Astrocyte (in vitro differentiated cells and primary cell): ENCODE data around the gene IER2.

Source experiments
- EZH2 ChIP-seq: IDR thresholded peaks from 2 replicates; pipeline ENCODE4 v1.6.1; 2012; ENCODE audit warnings: mild to moderate bottlenecking, low read length, inconsistent platforms; ENCODE audit not compliant: insufficient read depth
- TF ChIP-seq, protein P1 (sequence below): IDR thresholded peaks from 2 replicates; pipeline ENCODE4 v1.5.1; 2011; ENCODE audit warnings: low read depth, mild to moderate bottlenecking, inconsistent platforms, low read length, moderate library complexity; ENCODE audit not compliant: insufficient read depth

DNA sequence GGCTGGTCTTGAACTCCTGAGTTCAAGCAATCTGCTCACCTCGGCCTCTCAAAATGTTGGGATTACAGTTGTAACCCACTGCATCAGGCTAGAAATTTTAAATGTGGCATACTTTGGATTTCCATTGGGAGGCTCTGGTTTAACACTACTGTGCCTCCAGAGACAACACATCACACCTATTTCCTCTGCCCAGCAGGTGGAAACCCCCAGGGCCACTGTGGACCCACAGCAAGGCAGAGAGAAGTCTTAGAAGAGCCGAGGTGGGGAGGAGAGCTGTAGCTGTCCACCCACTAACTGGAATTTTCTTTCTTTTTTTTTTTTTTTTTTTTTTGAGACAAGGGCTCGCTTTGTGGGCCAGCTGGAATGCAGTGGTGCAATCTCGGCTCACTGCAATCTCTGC is 39.4 kb downstream of the IER2 start:
- TF ChIP-seq, protein P1, sequence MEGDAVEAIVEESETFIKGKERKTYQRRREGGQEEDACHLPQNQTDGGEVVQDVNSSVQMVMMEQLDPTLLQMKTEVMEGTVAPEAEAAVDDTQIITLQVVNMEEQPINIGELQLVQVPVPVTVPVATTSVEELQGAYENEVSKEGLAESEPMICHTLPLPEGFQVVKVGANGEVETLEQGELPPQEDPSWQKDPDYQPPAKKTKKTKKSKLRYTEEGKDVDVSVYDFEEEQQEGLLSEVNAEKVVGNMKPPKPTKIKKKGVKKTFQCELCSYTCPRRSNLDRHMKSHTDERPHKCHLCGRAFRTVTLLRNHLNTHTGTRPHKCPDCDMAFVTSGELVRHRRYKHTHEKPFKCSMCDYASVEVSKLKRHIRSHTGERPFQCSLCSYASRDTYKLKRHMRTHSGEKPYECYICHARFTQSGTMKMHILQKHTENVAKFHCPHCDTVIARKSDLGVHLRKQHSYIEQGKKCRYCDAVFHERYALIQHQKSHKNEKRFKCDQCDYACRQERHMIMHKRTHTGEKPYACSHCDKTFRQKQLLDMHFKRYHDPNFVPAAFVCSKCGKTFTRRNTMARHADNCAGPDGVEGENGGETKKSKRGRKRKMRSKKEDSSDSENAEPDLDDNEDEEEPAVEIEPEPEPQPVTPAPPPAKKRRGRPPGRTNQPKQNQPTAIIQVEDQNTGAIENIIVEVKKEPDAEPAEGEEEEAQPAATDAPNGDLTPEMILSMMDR, result no peak
- TF ChIP-seq EZH2, result no peak
